Activated naive CD4-positive, alpha-beta T cell treated with anti-CD3 and anti-CD28 coated beads, Interleukin-2, amount 10 ng/mL, durations not matched to agents 7 days and 5 days (primary cell): ENCODE data around the gene GAD1.

Source experiments
- CTCF ChIA-PET: fragments of 350-600 bp; sonication (Branson Sonifier 250); formaldehyde crosslinking; loops from one replicate; lab custom pipeline; 2021; ENCODE audit warnings: antibody characterized with exemption; lab: Charles Lee
- DNase-seq: peaks from one replicate; pipeline ENCODE4 v3.0.0-alpha.2; 2020
- H3K27ac Mint-ChIP-seq: one replicate; pipeline ENCODE4 v1.8.0; 2021; ENCODE audit warnings: mild to moderate bottlenecking, moderate library complexity, mixed read lengths
- H3K27me3 Mint-ChIP-seq: one replicate; pipeline ENCODE4 v1.8.0; 2021; ENCODE audit warnings: mild to moderate bottlenecking, mixed read lengths
- H3K36me3 Mint-ChIP-seq: one replicate; pipeline ENCODE4 v1.8.0; 2021; ENCODE audit warnings: mixed read lengths
- H3K4me1 Mint-ChIP-seq: one replicate; pipeline ENCODE4 v1.8.0; 2021; ENCODE audit warnings: mixed read lengths
- H3K4me3 Mint-ChIP-seq: one replicate; pipeline ENCODE4 v1.8.0; 2021; ENCODE audit warnings: mild to moderate bottlenecking, moderate library complexity, mixed read lengths
- H3K9me3 Mint-ChIP-seq: one replicate; pipeline ENCODE4 v1.8.0; 2021; ENCODE audit warnings: mixed read lengths

GAD1 gene

DNA sequence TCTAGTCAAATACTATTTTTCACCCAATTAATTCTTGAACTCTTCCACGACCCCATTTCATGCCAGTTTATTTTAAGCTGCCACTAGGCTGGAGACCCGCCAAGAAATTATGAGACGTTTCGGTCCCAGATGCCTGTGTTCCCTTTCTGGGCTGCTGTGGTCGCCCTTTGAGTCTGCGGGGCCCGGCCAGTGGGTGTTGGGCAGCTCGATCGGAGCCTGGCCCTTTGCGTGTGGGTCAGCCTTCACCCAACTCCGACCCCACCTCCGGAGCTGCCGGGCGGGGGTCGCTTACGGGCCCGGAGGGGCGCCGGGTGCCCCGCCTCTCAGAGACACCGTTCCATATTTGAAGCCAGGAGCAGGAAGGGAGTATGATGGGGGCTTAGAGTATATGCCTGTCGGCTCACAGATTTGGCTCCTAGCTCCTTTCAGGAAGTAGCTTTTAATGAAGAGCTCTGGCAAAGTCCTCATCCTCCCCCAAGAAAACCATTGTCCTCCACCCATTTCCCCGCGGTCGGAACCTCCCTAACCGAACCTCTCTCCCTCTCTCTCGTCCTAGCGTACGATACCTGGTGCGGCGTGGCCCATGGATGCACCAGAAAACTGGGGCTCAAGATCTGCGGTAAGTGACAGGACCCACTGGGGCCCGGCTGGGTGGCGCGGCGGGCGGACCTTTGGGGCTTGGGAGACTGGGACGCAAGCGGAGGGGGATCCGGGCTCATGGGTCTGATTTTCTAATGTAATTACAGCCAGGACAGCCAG is 5.0 kb downstream of the GAD1 start:
- H3K27ac Mint-ChIP-seq: no peak overlapping the region
- H3K4me3 Mint-ChIP-seq: peak overlapping the region; percentile 13
- H3K27me3 Mint-ChIP-seq: peaks cover 100% of the 10 kb centered on the region

DNA sequence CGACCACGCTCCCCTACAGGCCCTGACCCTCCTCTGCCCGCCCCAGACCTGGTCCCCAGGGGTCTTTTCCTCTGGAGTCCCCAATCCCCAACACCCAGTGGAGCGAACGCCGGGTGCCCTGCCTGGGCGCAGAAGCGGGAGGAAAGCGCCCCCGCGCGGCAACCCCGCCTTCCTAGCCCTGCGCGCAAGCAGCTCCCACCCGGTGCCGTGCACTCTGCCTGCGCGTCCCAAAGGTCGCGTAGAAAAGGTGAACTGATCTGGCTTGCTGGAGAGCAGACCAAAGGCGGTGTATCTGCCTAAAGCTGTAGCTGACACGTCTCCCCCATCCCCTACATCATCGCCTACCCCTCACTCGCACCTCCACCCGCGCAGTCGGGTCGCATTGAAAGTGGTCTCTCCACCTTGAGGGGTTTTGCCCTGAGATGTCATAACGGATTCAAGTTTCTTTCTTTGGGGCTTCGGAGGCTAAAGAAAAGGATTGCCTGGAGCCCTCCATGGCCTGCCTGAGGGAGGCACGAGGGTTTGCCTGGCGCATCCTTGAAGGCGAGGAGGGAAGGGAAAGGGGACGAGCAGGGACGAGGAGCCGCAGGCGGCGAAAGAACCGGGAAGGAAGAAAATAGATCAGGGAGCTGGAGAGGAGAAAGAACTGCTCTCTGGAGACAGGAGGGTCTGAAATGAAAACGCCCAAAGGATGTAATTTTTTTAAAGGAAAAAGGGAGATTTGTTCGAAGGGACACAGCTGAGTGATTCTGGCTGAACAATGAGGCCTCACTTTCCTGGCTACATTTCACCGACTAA is 5.8 kb downstream of the GAD1 start:
- Mint-ChIP-seq H3K36me3 (peaks cover 2% of the 10 kb centered on the region), H3K9me3 (no peaks in the 10 kb centered on the region), H3K27ac (peak overlapping the region; percentile 74), H3K4me1 (peaks cover 49% of the 10 kb centered on the region), H3K4me3 (peak overlapping the region; percentile 46), H3K27me3 (peaks cover 100% of the 10 kb centered on the region)
- CTCF ChIA-PET: interaction anchor here (0.6 to 3.1 kb wide), 13 partner anchors 10 to 586 kb away, joined by 3 to 16 read pairs (median 5); partner anchors contain the start of gene ERICH2
- peak; percentile 46 for DNase-seq

More for the DNA sequence above, 5.0 kb downstream of the GAD1 start:
- no peak for DNase-seq
- H3K9me3 Mint-ChIP-seq: no peaks in the 10 kb centered on the region
- peaks cover 55% of the 10 kb centered on the region for H3K4me1 Mint-ChIP-seq
- peaks cover 2% of the 10 kb centered on the region for H3K36me3 Mint-ChIP-seq
- CTCF ChIA-PET: interaction anchor here (0.7 to 3.1 kb wide), 11 partner anchors 9 to 585 kb away, joined by 3 to 16 read pairs (median 5); partner anchors contain the start of gene ERICH2

DNA sequence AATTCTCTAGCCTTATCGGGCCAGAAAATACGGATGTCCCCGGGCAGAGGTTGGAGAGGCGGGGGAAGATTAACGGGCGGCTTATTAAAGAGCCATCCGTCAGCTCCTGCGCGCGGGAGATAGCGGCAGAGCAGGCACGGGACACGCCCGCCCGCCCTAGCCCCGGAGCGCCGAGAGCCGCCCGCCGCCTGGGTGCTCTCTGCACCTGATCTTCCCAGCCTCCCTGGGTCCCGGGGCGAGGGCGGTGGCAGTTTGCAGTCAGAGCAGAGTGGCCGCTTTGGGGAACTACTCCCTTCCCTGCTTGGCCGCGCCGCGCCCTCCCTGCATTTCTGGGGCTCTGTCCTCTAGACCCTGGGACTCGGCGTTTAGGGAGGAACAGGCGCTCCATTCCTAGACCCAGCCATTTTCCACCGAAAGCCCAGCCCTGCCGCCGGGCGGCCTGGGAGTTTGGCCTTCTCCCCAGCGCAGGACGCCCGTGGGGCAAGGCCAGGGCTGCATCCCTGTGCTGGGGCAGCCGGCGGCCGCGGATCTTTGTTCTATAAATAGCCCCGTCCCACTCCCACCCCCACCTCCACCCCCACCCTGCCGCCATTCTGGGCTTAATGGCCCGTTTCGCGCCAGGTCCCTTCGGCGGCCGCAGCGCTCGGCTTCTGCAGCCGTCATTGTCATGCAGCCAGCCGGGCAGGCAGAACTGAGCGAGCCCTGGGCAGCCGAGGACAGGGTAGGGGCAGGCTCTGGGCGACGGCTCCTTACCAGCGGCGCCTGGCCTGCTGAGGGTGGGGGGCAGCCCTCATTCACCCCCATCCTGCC is 6.6 kb downstream of the GAD1 start:
- CTCF ChIA-PET: interaction anchor here (1.1 to 3.1 kb wide), 7 partner anchors 9 to 462 kb away, joined by 3 to 16 read pairs (median 5); no protein-coding TSS in a partner anchor
- H3K36me3 Mint-ChIP-seq: peaks cover 2% of the 10 kb centered on the region
- peaks cover 40% of the 10 kb centered on the region for H3K4me1 Mint-ChIP-seq
- H3K9me3 Mint-ChIP-seq: no peaks in the 10 kb centered on the region
- peak; percentile 23 for DNase-seq
- H3K27me3 Mint-ChIP-seq: peaks cover 100% of the 10 kb centered on the region
- no peak overlapping the region for H3K27ac Mint-ChIP-seq
- H3K4me3 Mint-ChIP-seq: peak overlapping the region; percentile 46

DNA sequence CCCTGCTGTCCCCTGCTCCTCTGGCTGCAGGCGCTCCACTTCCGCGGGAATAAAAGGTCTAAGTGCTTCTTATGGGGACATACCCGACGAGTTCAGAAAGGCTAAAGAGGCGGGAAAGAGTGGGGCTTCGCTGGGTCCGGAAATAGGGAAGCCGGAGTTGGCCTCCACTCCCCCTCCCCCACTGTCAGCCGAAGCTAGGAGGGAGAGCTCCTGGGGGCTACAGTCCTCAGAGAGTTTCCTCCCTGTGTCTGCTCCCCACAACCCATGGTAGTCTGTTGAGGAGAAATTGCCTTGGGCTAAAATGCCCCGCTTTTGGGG is 7.2 kb downstream of the GAD1 start:
- peaks cover 35% of the 10 kb centered on the region for H3K4me1 Mint-ChIP-seq
- H3K9me3 Mint-ChIP-seq: no peaks in the 10 kb centered on the region
- DNase-seq: no peak
- no peak overlapping the region for H3K27ac Mint-ChIP-seq
- peaks cover 100% of the 10 kb centered on the region for H3K27me3 Mint-ChIP-seq
- peaks cover 2% of the 10 kb centered on the region for H3K36me3 Mint-ChIP-seq
- H3K4me3 Mint-ChIP-seq: no peak overlapping the region
- CTCF ChIA-PET: no interaction called here

DNA sequence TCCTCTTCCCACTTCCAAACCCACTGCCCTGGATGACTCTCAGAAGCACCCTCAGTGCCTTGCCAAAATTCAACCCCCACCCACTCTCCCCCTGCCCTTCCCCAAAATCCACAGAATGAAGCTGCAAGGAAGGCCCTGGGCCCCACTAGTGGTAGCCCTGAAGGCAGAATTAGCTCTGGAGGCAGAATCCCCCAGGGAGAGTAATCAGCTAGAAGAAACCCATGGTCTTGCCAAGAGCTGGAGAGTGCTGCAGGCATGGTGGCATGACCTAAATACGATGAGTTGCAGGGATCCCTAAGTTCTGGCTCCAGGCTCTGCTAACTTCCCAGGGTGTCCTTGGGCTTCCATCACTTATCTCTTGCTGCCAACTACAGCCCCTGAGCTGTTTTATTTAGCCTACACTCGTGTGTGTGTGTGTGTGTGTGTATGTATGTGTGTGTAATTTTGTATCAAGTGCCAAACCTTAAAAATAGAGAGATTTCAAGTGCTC is 7.9 kb downstream of the GAD1 start:
- CTCF ChIA-PET: interaction anchor here (1.2 to 1.9 kb wide), 3 partner anchors 12 to 48 kb away, joined by 5 to 7 read pairs (median 7); no protein-coding TSS in a partner anchor
- Mint-ChIP-seq H3K4me3 (no peak overlapping the region), H3K36me3 (peaks cover 2% of the 10 kb centered on the region), H3K9me3 (no peaks in the 10 kb centered on the region), H3K4me1 (peaks cover 28% of the 10 kb centered on the region), H3K27ac (no peak overlapping the region), H3K27me3 (peaks cover 100% of the 10 kb centered on the region)
- no peak for DNase-seq

DNA sequence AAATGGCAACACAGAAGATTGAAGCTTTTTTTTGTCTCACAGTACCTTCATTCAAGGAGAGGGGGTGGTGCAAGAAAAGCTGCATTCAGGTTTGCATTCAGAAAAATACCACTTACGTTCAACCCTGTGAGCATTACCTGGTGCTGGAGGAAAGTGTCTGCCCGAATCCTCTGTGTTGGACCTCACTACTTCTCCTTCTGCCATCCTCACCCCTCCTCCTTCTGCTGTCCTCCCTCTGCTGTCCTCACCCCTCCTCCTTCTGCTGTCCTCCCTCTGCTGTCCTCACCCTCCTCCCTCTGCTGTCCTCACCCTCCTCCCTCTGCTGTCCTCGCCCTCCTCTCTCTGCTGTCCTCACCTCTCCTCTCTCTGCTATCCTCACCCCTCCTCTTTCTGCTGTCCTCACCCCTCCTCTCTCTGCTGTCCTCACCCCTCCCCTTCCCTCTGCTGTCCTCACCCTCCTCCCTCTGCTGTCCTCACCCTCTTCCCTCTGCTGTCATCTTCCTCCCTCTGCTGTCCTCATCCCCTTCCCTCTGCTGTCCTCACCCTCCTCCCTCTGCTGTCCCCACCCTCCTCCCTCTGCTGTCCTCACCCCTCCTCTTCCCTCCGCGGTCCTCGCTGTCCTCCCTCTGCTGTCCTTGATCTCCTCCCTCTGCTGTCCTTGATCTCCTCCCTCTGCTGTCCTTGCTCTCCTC is 11.3 kb downstream of the GAD1 start:
- no peaks in the 10 kb centered on the region for H3K9me3 Mint-ChIP-seq
- no peak for DNase-seq
- H3K4me1 Mint-ChIP-seq: peaks cover 2% of the 10 kb centered on the region
- peaks cover 88% of the 10 kb centered on the region for H3K27me3 Mint-ChIP-seq
- H3K4me3 Mint-ChIP-seq: no peak overlapping the region
- H3K36me3 Mint-ChIP-seq: peaks cover 2% of the 10 kb centered on the region
- CTCF ChIA-PET: interaction anchor here (1.1 kb wide), 2 partner anchors 10 to 45 kb away, joined by 3 read pairs; no protein-coding TSS in a partner anchor
- H3K27ac Mint-ChIP-seq: no peak overlapping the region

DNA sequence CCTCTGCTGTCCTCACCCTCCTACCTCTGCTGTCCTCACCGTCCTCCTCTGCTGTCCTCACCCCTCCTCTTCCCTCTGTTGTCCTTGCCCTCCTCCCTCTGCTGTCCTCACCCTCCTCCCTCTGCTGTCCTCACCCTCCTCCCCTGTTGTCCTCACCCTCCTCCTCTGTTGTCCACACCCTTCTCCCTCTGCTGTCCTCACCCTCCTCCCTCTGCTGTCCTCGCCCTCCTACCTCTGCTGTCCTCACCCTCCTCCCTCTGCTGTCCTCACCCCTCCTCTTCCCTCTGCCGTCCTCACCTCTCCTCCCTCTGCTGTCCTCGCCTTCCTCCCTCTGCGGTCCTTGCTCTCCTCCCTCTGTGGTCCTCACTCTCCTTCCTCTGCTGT is 11.8 kb downstream of the GAD1 start:
- CTCF ChIA-PET: no interaction called here
- Mint-ChIP-seq H3K4me1 (peaks cover 2% of the 10 kb centered on the region), H3K27ac (no peak overlapping the region), H3K36me3 (peaks cover 2% of the 10 kb centered on the region), H3K27me3 (peaks cover 85% of the 10 kb centered on the region), H3K4me3 (no peak overlapping the region), H3K9me3 (no peaks in the 10 kb centered on the region)
- DNase-seq: no peak

DNA sequence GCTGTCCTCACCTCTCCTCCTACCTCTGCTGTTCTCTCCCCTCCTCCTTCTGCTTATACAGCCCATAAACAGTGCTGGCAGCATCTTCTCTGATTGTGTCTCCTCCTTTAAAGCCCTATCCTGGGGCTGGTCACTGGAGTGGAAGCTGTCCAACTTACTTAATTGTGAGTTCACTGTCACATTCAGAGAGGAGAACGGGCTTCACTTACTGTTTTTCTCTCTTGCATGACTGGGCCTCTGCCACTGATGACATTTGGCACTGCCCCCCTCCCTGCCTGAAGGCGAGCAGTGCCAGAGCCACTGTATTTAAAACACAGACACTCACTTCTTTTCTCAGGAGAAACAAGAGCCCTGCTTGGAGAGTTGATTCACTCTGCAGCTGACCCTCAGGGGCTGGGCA is 12.3 kb downstream of the GAD1 start:
- no peak overlapping the region for H3K27ac Mint-ChIP-seq
- no peak for DNase-seq
- no peaks in the 10 kb centered on the region for H3K9me3 Mint-ChIP-seq
- H3K27me3 Mint-ChIP-seq: peaks cover 83% of the 10 kb centered on the region
- H3K4me1 Mint-ChIP-seq: peaks cover 2% of the 10 kb centered on the region
- peaks cover 2% of the 10 kb centered on the region for H3K36me3 Mint-ChIP-seq
- H3K4me3 Mint-ChIP-seq: no peak overlapping the region
- CTCF ChIA-PET: no interaction called here

DNA sequence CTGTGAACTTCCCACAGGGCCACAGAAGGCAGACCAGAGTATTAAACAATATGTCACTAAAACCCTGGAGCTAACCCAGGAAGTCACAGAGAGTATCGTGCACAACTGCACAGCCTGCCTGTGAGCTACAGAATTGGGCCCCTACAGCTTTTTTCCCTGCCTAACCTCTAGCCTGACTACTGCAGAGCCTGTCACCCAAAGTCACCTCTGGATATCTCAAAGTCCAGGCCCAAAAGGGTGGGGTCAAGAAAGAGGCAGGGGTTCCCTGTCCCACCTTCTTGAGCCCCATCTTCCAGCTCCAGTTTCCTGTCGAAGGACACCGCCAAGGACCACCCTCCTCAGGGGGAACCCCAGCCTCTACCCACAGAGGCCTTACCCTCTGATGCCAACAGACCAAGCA is 13.5 kb downstream of the GAD1 start:
- no peak overlapping the region for H3K4me3 Mint-ChIP-seq
- peaks cover 72% of the 10 kb centered on the region for H3K27me3 Mint-ChIP-seq
- DNase-seq: no peak
- H3K36me3 Mint-ChIP-seq: peaks cover 2% of the 10 kb centered on the region
- no peak overlapping the region for H3K27ac Mint-ChIP-seq
- no peaks in the 10 kb centered on the region for H3K4me1 Mint-ChIP-seq
- CTCF ChIA-PET: no interaction called here
- H3K9me3 Mint-ChIP-seq: no peaks in the 10 kb centered on the region

DNA sequence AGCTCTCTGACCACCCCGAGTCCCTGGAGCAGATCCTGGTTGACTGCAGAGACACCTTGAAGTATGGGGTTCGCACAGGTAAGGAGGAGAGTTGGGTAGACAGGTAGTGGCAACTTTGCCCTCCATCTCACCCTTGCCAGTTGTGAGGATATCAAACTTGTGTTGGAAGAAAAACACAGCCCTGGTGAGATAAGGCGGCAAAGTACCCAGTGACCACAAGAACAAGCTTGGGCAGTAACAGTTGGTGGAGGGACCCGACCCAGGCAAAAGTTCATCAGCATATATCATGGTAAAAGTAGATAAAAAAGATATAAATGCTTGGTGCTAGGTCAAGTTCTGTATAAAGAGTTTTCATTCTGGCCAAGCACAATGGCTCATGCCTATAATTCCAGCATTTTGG is 14.4 kb downstream of the GAD1 start:
- no peaks in the 10 kb centered on the region for H3K9me3 Mint-ChIP-seq
- H3K4me1 Mint-ChIP-seq: no peaks in the 10 kb centered on the region
- H3K27me3 Mint-ChIP-seq: peaks cover 67% of the 10 kb centered on the region
- CTCF ChIA-PET: no interaction called here
- H3K27ac Mint-ChIP-seq: no peak overlapping the region
- DNase-seq: no peak
- H3K4me3 Mint-ChIP-seq: no peak overlapping the region
- no peaks in the 10 kb centered on the region for H3K36me3 Mint-ChIP-seq

DNA sequence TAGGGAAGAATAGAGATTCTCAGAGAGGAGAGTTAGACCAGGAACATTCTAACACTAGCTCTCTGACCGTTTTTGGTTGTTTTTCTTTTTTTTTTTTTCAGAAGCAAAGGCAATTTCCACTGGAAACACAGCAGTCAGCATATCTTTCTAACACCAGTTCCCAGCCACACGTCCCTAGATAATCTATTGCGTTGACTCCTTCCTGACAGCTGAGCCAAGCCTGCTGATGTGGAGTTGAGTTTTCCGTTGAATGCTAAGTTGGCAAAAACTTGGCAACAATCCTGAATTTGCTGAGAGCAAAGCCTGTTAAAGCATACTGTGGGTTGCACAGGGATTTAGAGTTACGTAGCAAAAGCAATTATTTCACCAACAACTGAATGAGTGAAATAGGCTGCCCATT is 19.3 kb downstream of the GAD1 start:
- no peak overlapping the region for H3K27ac Mint-ChIP-seq
- CTCF ChIA-PET: no interaction called here
- H3K9me3 Mint-ChIP-seq: no peaks in the 10 kb centered on the region
- peaks cover 19% of the 10 kb centered on the region for H3K27me3 Mint-ChIP-seq
- DNase-seq: no peak
- H3K36me3 Mint-ChIP-seq: no peaks in the 10 kb centered on the region
- no peak overlapping the region for H3K4me3 Mint-ChIP-seq
- no peaks in the 10 kb centered on the region for H3K4me1 Mint-ChIP-seq

DNA sequence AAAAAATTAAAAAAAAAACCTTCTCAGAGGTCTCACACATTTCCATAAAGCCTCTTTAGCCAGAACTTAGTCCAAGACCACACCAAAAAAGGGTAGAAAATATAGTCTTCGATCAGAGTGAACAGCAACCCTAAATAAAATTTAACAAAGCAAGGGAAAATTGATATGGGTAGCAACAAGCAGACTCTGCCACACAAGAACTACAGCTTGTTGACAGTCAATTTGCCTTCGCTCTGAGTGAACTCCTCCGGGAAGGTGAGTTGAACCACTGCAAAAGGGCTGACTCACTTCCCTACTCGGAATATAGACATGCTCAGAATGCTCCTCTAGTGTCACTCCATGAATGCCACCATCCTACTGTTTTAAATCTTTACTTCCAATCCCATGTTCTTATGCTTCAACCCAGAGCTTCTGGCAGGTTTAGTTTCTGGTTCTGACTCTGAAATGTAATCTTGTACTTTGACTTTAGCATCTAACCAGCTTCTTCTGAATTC is 24.1 kb downstream of the GAD1 start:
- H3K9me3 Mint-ChIP-seq: no peaks in the 10 kb centered on the region
- CTCF ChIA-PET: no interaction called here
- no peaks in the 10 kb centered on the region for H3K36me3 Mint-ChIP-seq

DNA sequence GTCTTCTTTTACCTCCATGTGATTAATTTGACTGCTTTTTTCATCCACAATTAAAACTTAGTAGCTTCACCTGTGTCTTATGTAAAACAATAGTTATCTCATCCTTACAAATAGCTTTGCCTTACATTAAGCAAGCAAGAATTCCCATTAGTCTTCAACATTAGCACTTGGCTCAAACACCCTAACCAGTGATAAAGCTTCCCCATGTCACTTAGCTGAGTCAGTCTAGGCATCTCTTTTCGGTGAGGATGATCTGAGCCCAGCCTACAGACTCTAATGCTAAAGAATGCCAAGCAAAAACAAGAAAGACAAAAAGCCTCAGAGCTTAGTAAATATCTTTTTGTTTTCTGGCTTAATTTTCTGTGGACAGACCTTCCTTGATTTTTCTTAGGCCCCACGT is 26.1 kb downstream of the GAD1 start:
- H3K27ac Mint-ChIP-seq: no peak overlapping the region
- no peaks in the 10 kb centered on the region for H3K36me3 Mint-ChIP-seq
- CTCF ChIA-PET: interaction anchor here (0.6 to 4.3 kb wide), 4 partner anchors 18 to 116 kb away, joined by 3 to 24 read pairs (median 4); no protein-coding TSS in a partner anchor
- DNase-seq: no peak
- H3K27me3 Mint-ChIP-seq: peaks cover 13% of the 10 kb centered on the region
- H3K4me1 Mint-ChIP-seq: peaks cover 17% of the 10 kb centered on the region
- H3K4me3 Mint-ChIP-seq: no peak overlapping the region
- no peaks in the 10 kb centered on the region for H3K9me3 Mint-ChIP-seq

More for the DNA sequence above, 24.1 kb downstream of the GAD1 start:
- H3K27me3 Mint-ChIP-seq: peaks cover 11% of the 10 kb centered on the region
- H3K4me3 Mint-ChIP-seq: no peak overlapping the region
- H3K4me1 Mint-ChIP-seq: peaks cover 17% of the 10 kb centered on the region
- no peak overlapping the region for H3K27ac Mint-ChIP-seq
- DNase-seq: no peak
